NCI-H748 (cell line): ENCODE results near the gene KRTAP19-4.
A peak's percentile ranks its signal among the peaks of the same experiment; 100 is the strongest.

Experiments used
- DNase-seq: peaks from one replicate; lab custom pipeline; 2025; ENCODE audit not compliant: unreplicated experiment; lab: John Stamatoyannopoulos, UW

KRTAP19-4 gene

DNA sequence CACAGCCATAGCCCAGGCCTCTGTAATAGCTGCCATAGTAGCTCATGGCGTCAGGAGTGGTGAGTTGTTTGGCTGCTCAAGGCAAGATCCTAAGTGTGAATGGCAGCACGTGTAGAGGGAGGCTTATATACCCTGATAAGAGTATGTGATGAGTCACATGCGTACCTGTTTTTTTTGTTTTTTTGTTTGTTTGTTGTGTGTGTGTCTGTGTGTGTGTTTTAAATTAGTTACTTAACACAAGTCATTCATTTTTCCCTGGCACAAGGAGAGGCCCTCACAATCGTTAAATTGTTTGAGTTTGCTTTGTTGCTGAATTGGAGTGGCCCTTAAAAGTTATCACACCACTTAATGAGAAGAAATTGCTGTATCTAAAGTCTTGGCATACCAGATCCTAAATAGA is at the start of gene KRTAP19-4:
Gene KRTAP19-4, minus strand, starts transcription at position 101 of the 400 bp plus-strand sequence. Its CDS starts 55 bp downstream, at position 46.
- no peak for DNase-seq

DNA sequence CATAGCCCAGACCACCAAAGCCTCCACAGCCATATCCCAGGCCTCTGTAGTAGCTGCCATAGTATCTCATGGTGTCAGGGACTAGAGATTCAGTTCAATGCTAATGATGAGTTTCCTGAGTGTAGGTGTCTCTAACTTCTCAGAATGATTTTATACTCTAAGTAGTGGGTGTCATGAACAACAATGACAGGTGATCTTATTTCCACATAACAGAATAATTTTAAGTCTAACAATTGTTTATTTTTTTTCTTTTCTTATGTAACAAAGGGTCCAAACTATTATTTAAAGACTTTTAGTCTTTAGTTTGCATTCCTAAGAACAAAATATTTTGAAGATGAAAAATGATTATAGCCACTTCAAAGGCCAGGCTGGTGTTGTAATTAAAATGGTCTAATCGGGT is 44.8 kb upstream of the KRTAP19-4 start, which contains the start of gene KRTAP19-6:
Gene KRTAP19-6, minus strand, starts transcription at position 101 of the 400 bp plus-strand sequence. Its CDS starts 31 bp downstream, at position 70.
- DNase-seq, result no peak

GRCh38 chr21:30518876-30519275 is 21.9 kb upstream of the KRTAP19-4 start:
- DNase-seq, result no peak

DNA sequence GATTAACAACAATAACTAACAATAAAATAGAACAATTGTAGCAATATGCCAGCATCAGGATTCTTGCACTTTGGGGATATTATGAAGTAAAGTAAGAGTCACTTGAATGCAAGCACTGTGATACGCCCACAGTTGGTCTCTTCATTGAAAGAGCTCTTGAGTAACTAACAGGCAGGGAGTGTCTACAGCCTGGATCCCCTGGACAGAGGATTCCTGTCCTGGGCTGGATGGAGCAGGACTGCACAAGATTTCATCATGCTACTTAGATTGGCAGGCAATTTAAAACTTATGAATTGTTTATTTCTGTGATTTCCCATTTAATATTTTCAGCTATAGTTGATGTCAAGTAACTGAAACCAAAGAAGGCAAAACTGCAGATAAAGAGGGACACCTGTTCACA is 18.7 kb upstream of the KRTAP19-4 start:
- no peak for DNase-seq

DNA sequence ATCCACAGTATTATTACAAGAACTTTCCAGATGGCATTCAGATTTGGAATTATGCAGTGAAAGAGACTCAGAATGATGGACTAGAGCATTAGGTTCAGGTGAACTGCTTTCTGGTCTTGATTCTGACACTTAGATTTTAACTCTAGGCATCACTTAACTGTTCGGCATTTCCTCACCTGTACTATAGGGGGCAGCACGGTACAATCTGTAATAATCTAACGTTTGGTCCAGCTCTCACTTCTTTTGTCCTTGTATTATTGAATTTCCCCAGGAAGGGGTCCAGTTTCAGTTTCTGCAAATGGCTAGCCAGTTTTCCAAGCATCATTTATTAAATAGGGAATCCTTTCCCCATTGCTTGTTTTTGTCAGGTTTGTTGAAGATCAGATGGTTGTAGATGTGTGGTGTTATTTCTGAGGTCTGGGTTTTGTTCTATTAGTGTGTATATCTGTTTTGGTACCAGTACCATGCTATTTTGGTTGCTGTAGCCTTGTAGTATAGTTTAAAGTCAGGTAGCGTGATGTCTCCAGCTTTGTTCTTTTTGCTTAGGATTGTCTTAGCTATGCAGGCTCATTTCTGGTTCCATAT is 8.7 kb upstream of the KRTAP19-4 start:
- DNase-seq, result peak; percentile 5

DNA sequence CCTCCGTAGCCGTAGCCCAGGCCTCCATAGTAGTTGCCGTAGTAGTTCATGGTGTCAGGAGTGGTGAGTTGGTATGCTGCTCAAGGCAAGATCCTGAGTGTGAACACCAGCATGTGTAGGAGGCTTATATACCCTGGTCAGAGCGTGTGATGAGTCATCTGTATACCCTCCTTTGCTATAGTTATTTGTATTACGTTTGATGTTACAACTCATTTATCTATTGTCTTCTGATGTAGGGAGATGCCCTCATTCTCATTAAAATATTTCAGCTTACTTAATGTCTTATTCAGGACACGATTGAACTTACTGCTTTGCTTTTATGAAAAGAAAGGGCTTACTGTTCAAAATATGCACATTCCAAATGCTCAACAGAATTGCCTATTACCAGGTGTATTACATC is 5.1 kb upstream of the KRTAP19-4 start, which contains the start of gene KRTAP19-5:
Gene KRTAP19-5, minus strand, starts transcription at position 101 of the 400 bp plus-strand sequence. Its CDS starts 51 bp downstream, at position 50.
- DNase-seq, result no peak

- DNase-seq, result no peak
These were observed 5.0 kb downstream of the KRTAP19-4 start, which contains the start of gene KRTAP19-3 for GRCh38 chr21:30491963-30492428. Gene KRTAP19-3, minus strand, starts transcription at chr21:30492013. Its CDS starts 56 bp downstream, at chr21:30491957.

- no peak for DNase-seq
These were observed 9.6 kb downstream of the KRTAP19-4 start, which contains the start of gene KRTAP19-2 for GRCh38 chr21:30487336-30487735. Gene KRTAP19-2, minus strand, starts transcription at chr21:30487436. Its CDS starts 88 bp downstream, at chr21:30487348.

- no peak for DNase-seq
These were observed 10.8 kb downstream of the KRTAP19-4 start for GRCh38 chr21:30486180-30486579.

- DNase-seq, result no peak
These were observed 14.8 kb downstream of the KRTAP19-4 start for GRCh38 chr21:30482130-30482529.

DNA sequence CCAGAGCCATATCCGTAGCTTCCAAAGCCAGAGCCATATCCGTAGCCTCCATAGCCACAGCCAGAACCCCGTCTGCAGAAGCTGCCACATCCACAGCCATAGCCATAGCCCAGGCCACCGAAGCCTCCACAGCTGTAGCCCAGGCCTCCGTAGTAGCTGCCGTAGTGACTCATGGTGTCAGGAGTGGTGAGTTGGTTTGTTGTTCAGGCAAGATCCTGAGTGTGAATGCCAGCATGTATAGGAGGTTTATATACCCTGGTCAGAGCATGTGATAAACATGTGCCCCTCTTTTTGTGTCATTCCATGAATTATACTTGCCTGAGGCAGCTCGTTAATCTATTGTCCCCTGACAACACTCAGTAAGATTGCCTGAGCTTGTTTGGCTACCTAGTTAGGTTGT is 16.8 kb downstream of the KRTAP19-4 start, which contains the start of gene KRTAP19-1:
Gene KRTAP19-1, minus strand, starts transcription at position 223 of the 400 bp plus-strand sequence. Its CDS starts 50 bp downstream, at position 173.
- no peak for DNase-seq

- no peak for DNase-seq
These were observed 17.7 kb downstream of the KRTAP19-4 start for GRCh38 chr21:30479259-30479658.

DNA sequence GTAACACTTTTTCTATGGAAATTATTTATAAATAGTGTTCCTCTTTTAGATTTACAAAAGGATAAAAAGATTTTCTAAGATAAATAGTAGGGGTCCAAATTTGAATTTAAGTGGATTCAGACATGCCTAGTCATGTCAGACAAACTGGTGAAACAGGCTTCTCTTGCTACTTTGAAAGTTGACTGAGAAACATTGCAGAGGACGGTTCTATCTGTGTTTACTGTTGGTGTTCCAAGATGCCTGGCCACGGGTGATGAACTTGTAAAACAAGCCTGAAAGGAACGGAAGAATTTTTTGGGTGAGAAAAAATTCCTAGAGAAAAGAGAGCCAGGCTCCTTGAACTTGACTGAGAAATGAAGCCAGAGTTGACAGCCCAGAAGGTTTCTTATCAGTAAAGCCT is 19.0 kb downstream of the KRTAP19-4 start:
- no peak for DNase-seq

GRCh38 chr21:30468900-30469714 is 27.9 kb downstream of the KRTAP19-4 start:
- DNase-seq, result no peak

- no peak for DNase-seq
These were observed 33.3 kb downstream of the KRTAP19-4 start for GRCh38 chr21:30463713-30464112.

GRCh38 chr21:30448514-30448913 is 48.5 kb downstream of the KRTAP19-4 start:
- DNase-seq, result no peak

- no peak for DNase-seq
These were observed 49.9 kb downstream of the KRTAP19-4 start for GRCh38 chr21:30447056-30447455.
